IMR-90 (cell line): ENCODE data around the gene GNAI1. TPM values are rescaled to one million over a fixed set of nuclear protein-coding genes. Genes with fewer than 3 reads are reported as not detected.

Experiments used
- ATAC-seq: fragments of 200-7000 bp; cut with Tn5 transposase; 2 replicates; pipeline ENCODE4 v1.9.1; 2020; ENCODE audit warnings: low read depth, mild to moderate bottlenecking, moderate library complexity
- BruUV-seq: library from RNA; stranded (reverse); fragments of 400-500 nt; replicated peaks from 2 replicates; lab custom pipeline; 2021; lab: Mats Ljungman, UMichigan
- CTCF ChIA-PET: fragments of 300-600 bp; formaldehyde crosslinking; extraction: SDS; loops from one replicate; lab custom pipeline; 2021; ENCODE audit warnings: antibody characterized with exemption; lab: Yijun Ruan, JAX
- POLR2A ChIA-PET: fragments of 300-600 bp; sonication (Branson Sonifier 250); formaldehyde crosslinking; loops from one replicate; lab custom pipeline; 2022; ENCODE audit warnings: antibody characterized with exemption; ENCODE audit not compliant: unreplicated experiment; lab: Charles Lee
- DNase-seq: peaks from one replicate; pipeline ENCODE4 v3.0.0; 2013
- H2AFZ ChIP-seq: replicated peaks from 2 replicates; pipeline ENCODE3; 2013; ENCODE audit warnings: low read length, mild to moderate bottlenecking; ENCODE audit not compliant: poor library complexity
- H2AK5ac ChIP-seq: 2 replicates; pipeline ENCODE4 v1.6.1; 2013; ENCODE audit warnings: low read depth, low read length, inconsistent platforms
- H2AK9ac ChIP-seq: replicated peaks from 2 replicates; pipeline ENCODE3; 2013; ENCODE audit warnings: mild to moderate bottlenecking, low read depth, low read length, moderate library complexity; ENCODE audit not compliant: poor library complexity
- H2BK120ac ChIP-seq: 2 replicates; pipeline ENCODE4 v1.6.1; 2013; ENCODE audit warnings: low read depth, low read length, inconsistent platforms
- H2BK15ac ChIP-seq: 3 replicates; pipeline ENCODE4 v1.6.1; 2013; ENCODE audit warnings: low read depth, low read length, inconsistent platforms
- H2BK20ac ChIP-seq: 2 replicates; pipeline ENCODE4 v1.6.1; 2013; ENCODE audit warnings: low read depth, mild to moderate bottlenecking, inconsistent platforms, low read length, moderate library complexity
- H2BK5ac ChIP-seq: 2 replicates; pipeline ENCODE4 v1.6.1; 2013; ENCODE audit warnings: mild to moderate bottlenecking, low read depth, low read length, inconsistent platforms; ENCODE audit not compliant: poor library complexity, severe bottlenecking
- H3K14ac ChIP-seq: replicated peaks from 2 replicates; pipeline ENCODE4 v1.6.1; 2013; ENCODE audit warnings: low read depth, low read length, inconsistent platforms
- H3K18ac ChIP-seq: 2 replicates; pipeline ENCODE4 v1.6.1; 2013; ENCODE audit warnings: low read depth, low read length, control low read depth
- H3K23ac ChIP-seq: 2 replicates; pipeline ENCODE4 v1.6.1; 2013; ENCODE audit warnings: low read depth, low read length, inconsistent platforms
- H3K27ac ChIP-seq: 2 replicates; pipeline ENCODE4 v1.5.1; 2013; ENCODE audit warnings: mild to moderate bottlenecking, control low read depth, low read length; ENCODE audit not compliant: insufficient read depth
- H3K27me3 ChIP-seq: 2 replicates; pipeline ENCODE4 v1.6.1; 2013; ENCODE audit warnings: low read length; ENCODE audit not compliant: control insufficient read depth, insufficient read depth
- H3K36me3 ChIP-seq: 2 replicates; pipeline ENCODE4 v1.6.1; 2013; ENCODE audit warnings: low read length, mixed read lengths; ENCODE audit not compliant: control insufficient read depth, insufficient read depth
- H3K4ac ChIP-seq: 2 replicates; pipeline ENCODE4 v1.6.1; 2013; ENCODE audit warnings: low read depth, low read length, inconsistent platforms
- H3K4me1 ChIP-seq: 2 replicates; pipeline ENCODE4 v1.6.1; 2013; ENCODE audit warnings: low read length, mixed read lengths; ENCODE audit not compliant: control insufficient read depth, insufficient read depth
- H3K4me2 ChIP-seq: 2 replicates; pipeline ENCODE4 v1.6.1; 2013; ENCODE audit warnings: low read depth, mild to moderate bottlenecking, control low read depth, low read length, moderate library complexity
- H3K4me3 ChIP-seq: 2 replicates; pipeline ENCODE4 v1.5.1; 2013; ENCODE audit warnings: low read depth, mild to moderate bottlenecking, control low read depth, low read length, moderate library complexity; ENCODE audit not compliant: insufficient read depth
- H3K56ac ChIP-seq: 2 replicates; pipeline ENCODE4 v1.6.1; 2013; ENCODE audit warnings: low read length, inconsistent platforms; ENCODE audit not compliant: insufficient read depth; ENCODE audit errors: extremely low read depth
- H3K79me1 ChIP-seq, 2 experiments: 2 replicates each; pipeline ENCODE4 v1.6.1; 2013; ENCODE audit warnings: low read length in 2 of 2, inconsistent platforms in 1 of 2, low read depth in 1 of 2
- H3K9ac ChIP-seq: 2 replicates; pipeline ENCODE4 v1.6.1; 2013; ENCODE audit warnings: low read depth, low read length, control low read depth
- H3K9me1 ChIP-seq: 2 replicates; pipeline ENCODE4 v1.6.1; 2013; ENCODE audit warnings: low read length, inconsistent platforms; ENCODE audit not compliant: insufficient read depth
- H3K9me3 ChIP-seq: 2 replicates; pipeline ENCODE4 v1.6.1; 2013; ENCODE audit warnings: low read length; ENCODE audit not compliant: control insufficient read depth, insufficient read depth
- H4K20me1 ChIP-seq: 2 replicates; pipeline ENCODE4 v1.6.1; 2013; ENCODE audit warnings: low read length, inconsistent platforms; ENCODE audit not compliant: insufficient read depth
- H4K5ac ChIP-seq: 2 replicates; pipeline ENCODE4 v1.6.1; 2013; ENCODE audit warnings: mild to moderate bottlenecking, low read depth, low read length, control low read depth
- H4K8ac ChIP-seq, 2 experiments: 2 replicates each; pipeline ENCODE4 v1.6.1; 2013; ENCODE audit warnings: low read depth in 2 of 2, low read length in 2 of 2, control low read depth in 1 of 2, inconsistent platforms in 1 of 2
- H4K91ac ChIP-seq: 2 replicates; pipeline ENCODE4 v1.6.1; 2013; ENCODE audit warnings: low read depth, low read length, inconsistent platforms; ENCODE audit not compliant: insufficient read depth
- POLR2A ChIP-seq: IDR thresholded peaks from 2 replicates; pipeline ENCODE4 v1.6.1; 2012; ENCODE audit warnings: mild to moderate bottlenecking, low read depth, low read length
- RFX5 ChIP-seq: IDR thresholded peaks from 2 replicates; pipeline ENCODE4 v1.8.0; 2012; ENCODE audit warnings: low read depth, mild to moderate bottlenecking, low read length, moderate library complexity
- SMC3 ChIP-seq: fragments of 150-350 bp; IDR thresholded peaks from 2 replicates; pipeline ENCODE4 v1.6.1; 2016; ENCODE audit warnings: low read depth, mild to moderate bottlenecking, antibody characterized with exemption, low read length, moderate library complexity
- WGBS, 2 experiments: methylation state at CpG; one replicate each; pipeline versions ENCODE4 v1.1.5 to v1.1.7; 2013; ENCODE audit warnings: missing lambda C conversion rate in 2 of 2; ENCODE audit not compliant: insufficient read length in 1 of 2; ENCODE audit errors: extremely low coverage in 2 of 2; 5-methylcytosine and 5-hydroxymethylcytosine counted together
- dilution Hi-C: fragments of 300-500 bp; cut with HindIII; formaldehyde crosslinking; loops from one replicate; pipeline ENCODE4 v1.14.3; 2018; ENCODE audit warnings: low sequenced_read_pairs; ENCODE audit not compliant: unreplicated experiment
- in situ Hi-C: fragments of 300-500 bp; cut with MboI; formaldehyde crosslinking; loops from 3 replicates; pipeline ENCODE4 v1.14.3; 2019; ENCODE audit warnings: low sequenced_read_pairs, inconsistent platforms, mixed read lengths
- intact Hi-C: fragments of 100-400 bp; cut with micrococcal nuclease; formaldehyde crosslinking; loops from 2 replicates; pipeline ENCODE4 v1.10.0; 2022
- polyA plus RNA-seq, 3 experiments: library from polyadenylated mRNA; depleted of rRNA; stranded (reverse); fragments of >200 nt; gene quantifications; 2 replicates each; pipeline ENCODE4 v1.2.3, GENCODE V29; 2012; ENCODE audit warnings: low replicate concordance in 1 of 3
- total RNA-seq: library from RNA; depleted of rRNA; stranded (reverse); fragments of >200 nt; gene quantifications from 2 replicates; pipeline ENCODE4 v1.2.3, GENCODE V29; 2012
- TF ChIP-seq, protein P1 (sequence below): fragments of 150-350 bp; IDR thresholded peaks from 2 replicates; pipeline ENCODE4 v1.6.1; 2017; ENCODE audit warnings: mild to moderate bottlenecking, antibody characterized with exemption, low read length, low read depth

GNAI1 gene
- total and polyA plus RNA-seq, 2 of the 4 experiments (the other 2 are of a cell fraction): 21.1 to 26.5 TPM

- Histone ChIP-seq H3K4ac (no peak overlapping the region), H3K4me3 (no peak overlapping the region), H3K27ac (no peak overlapping the region), H3K23ac (no peak overlapping the region), H2AK5ac (no peak overlapping the region), H3K14ac (no peak overlapping the region), H3K9me3 (no peaks in the 10 kb centered on the region), H3K79me1 (peaks cover 3 to 6% of the 10 kb centered on the region in 2 experiments; a peak in 2 of 4 replicates), H3K4me1 (no peaks in the 10 kb centered on the region; the same call in 1 of the 2 replicates), H3K36me3 (peaks cover 27% of the 10 kb centered on the region), H2BK120ac (no peak overlapping the region), H3K9ac (no peak overlapping the region), H3K18ac (no peak overlapping the region), H2BK5ac (no peak overlapping the region), H2BK20ac (no peak overlapping the region), H2AK9ac (no peak overlapping the region), H3K56ac (no peak overlapping the region), H2BK15ac (no peak overlapping the region), H4K20me1 (no peaks in the 10 kb centered on the region), H4K5ac (no peak overlapping the region), H4K8ac (no peak overlapping the region), H4K91ac (no peak overlapping the region), H3K4me2 (no peak overlapping the region), H3K9me1 (0 out of 2 replicates have a peak, but pooled peaks cover 2% of the 10 kb centered on the region), H2AFZ (no peak overlapping the region), H3K27me3 (no peaks in the 10 kb centered on the region)
- ChIA-PET POLR2A (interaction anchor here (0.5 kb wide), 1 partner anchor 901 kb away, joined by 6 read pairs; no protein-coding TSS in a partner anchor), CTCF (no interaction called here)
- WGBS, 2 experiments: no CpG with 5 or more reads among the region's 4 CpGs
- TF ChIP-seq RFX5 (no peak), POLR2A (no peak), SMC3 (no peak)
- TF ChIP-seq, protein P1, sequence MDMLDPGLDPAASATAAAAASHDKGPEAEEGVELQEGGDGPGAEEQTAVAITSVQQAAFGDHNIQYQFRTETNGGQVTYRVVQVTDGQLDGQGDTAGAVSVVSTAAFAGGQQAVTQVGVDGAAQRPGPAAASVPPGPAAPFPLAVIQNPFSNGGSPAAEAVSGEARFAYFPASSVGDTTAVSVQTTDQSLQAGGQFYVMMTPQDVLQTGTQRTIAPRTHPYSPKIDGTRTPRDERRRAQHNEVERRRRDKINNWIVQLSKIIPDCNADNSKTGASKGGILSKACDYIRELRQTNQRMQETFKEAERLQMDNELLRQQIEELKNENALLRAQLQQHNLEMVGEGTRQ: no peak
- no peak for ATAC-seq
- in situ Hi-C loops: no loop called here
- BruUV-seq: no TSS peak
- intact Hi-C loops: loop anchor here (10.0 kb wide), 1 partner anchor 149 kb away; no protein-coding TSS in a partner anchor
- DNase-seq: no peak
- dilution Hi-C loops: no loop called here
These were observed 79.2 kb downstream of the GNAI1 start for GRCh38 chr7:80213814-80214213.
